HEK293T (cell line): ENCODE measurements around the gene NSMCE1.

ENCODE experiments used
- CTCF ChIA-PET: fragments of 350-600 bp; formaldehyde crosslinking; extraction: SDS; loops from one replicate; lab custom pipeline; 2021; ENCODE audit warnings: antibody characterized with exemption, inconsistent platforms; lab: Yijun Ruan, JAX
- POLR2A ChIA-PET: fragments of 350-600 bp; formaldehyde crosslinking; extraction: SDS; loops from one replicate; lab custom pipeline; 2020; ENCODE audit warnings: antibody characterized with exemption, inconsistent platforms; lab: Yijun Ruan, JAX
- DNase-seq: peaks from one replicate; pipeline ENCODE4 v3.0.0; 2012; ENCODE audit warnings: mixed read lengths; ENCODE audit errors: extremely low spot score
- ARNT ChIP-seq: fragments of 450-650 bp; IDR thresholded peaks from 2 replicates; pipeline ENCODE4 v1.6.1; 2017; ENCODE audit warnings: mild to moderate bottlenecking
- BHLHE40 ChIP-seq: fragments of 450-650 bp; IDR thresholded peaks from 2 replicates; pipeline ENCODE4 v1.6.1; 2016; ENCODE audit warnings: mild to moderate bottlenecking, moderate library complexity, borderline replicate concordance
- CTBP1 ChIP-seq: fragments of 450-650 bp; IDR thresholded peaks from 2 replicates; pipeline ENCODE4 v1.6.1; 2016; ENCODE audit warnings: borderline replicate concordance
- ELF4 ChIP-seq: fragments of 450-650 bp; IDR thresholded peaks from 2 replicates; pipeline ENCODE4 v1.6.1; 2017; ENCODE audit warnings: antibody characterized with exemption
- FOXA1 ChIP-seq: fragments of 450-650 bp; IDR thresholded peaks from 2 replicates; pipeline ENCODE4 v1.6.1; 2016; ENCODE audit warnings: mild to moderate bottlenecking
- FOXK2 ChIP-seq: fragments of 450-650 bp; IDR thresholded peaks from 2 replicates; pipeline ENCODE4 v1.6.1; 2016; ENCODE audit warnings: mild to moderate bottlenecking
- FOXM1 ChIP-seq: fragments of 450-650 bp; IDR thresholded peaks from 2 replicates; pipeline ENCODE4 v1.6.1; 2017; ENCODE audit warnings: mild to moderate bottlenecking, borderline replicate concordance
- HDGF ChIP-seq: fragments of 450-650 bp; IDR thresholded peaks from 2 replicates; pipeline ENCODE4 v1.6.1; 2017; ENCODE audit warnings: antibody characterized with exemption, borderline replicate concordance
- L3MBTL2 ChIP-seq: fragments of 450-650 bp; conservative IDR thresholded peaks from 2 replicates; pipeline ENCODE4 v1.6.1; 2016; ENCODE audit warnings: mild to moderate bottlenecking
- LEF1 ChIP-seq: fragments of 450-650 bp; IDR thresholded peaks from 2 replicates; pipeline ENCODE4 v1.6.1; 2017; ENCODE audit warnings: mild to moderate bottlenecking, borderline replicate concordance
- NFRKB ChIP-seq: fragments of 450-650 bp; IDR thresholded peaks from 2 replicates; pipeline ENCODE4 v1.6.1; 2016; ENCODE audit warnings: mild to moderate bottlenecking, moderate library complexity
- SP1 ChIP-seq: fragments of 450-650 bp; IDR thresholded peaks from 2 replicates; pipeline ENCODE4 v1.6.1; 2017
- SUZ12 ChIP-seq: fragments of 450-650 bp; IDR thresholded peaks from 2 replicates; pipeline ENCODE4 v1.6.1; 2016; ENCODE audit warnings: mild to moderate bottlenecking
- TARDBP ChIP-seq: fragments of 450-650 bp; IDR thresholded peaks from 2 replicates; pipeline ENCODE4 v1.6.1; 2016
- ZNF384 ChIP-seq: fragments of 450-650 bp; IDR thresholded peaks from 2 replicates; pipeline ENCODE4 v1.6.1; 2016
- TF ChIP-seq, protein P1 (sequence below): fragments of 450-650 bp; IDR thresholded peaks from 2 replicates; pipeline ENCODE4 v1.6.1; 2016

The NSMCE1 gene

DNA sequence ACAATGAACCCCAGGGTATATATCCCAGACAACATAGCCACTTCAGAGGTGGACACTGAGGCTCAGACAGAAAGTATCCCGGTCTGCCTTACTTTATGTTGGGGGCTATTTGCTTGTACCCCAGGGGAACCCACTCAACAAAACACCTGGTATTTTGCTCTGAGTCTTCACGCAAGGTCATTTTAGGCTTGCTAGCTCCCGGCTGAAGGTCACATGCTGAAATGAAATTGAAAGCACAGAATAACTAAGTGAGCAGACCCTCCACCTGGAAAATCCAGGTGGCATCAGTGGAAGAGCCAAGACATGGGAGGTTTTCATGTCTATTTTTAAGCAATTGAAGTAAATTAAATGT is 69.4 kb downstream of the NSMCE1 start:
- TF ChIP-seq, protein P1, sequence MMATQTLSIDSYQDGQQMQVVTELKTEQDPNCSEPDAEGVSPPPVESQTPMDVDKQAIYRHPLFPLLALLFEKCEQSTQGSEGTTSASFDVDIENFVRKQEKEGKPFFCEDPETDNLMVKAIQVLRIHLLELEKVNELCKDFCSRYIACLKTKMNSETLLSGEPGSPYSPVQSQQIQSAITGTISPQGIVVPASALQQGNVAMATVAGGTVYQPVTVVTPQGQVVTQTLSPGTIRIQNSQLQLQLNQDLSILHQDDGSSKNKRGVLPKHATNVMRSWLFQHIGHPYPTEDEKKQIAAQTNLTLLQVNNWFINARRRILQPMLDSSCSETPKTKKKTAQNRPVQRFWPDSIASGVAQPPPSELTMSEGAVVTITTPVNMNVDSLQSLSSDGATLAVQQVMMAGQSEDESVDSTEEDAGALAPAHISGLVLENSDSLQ: no peak
- TF ChIP-seq SP1: no peak
- no peak for TF ChIP-seq FOXM1
- TF ChIP-seq SUZ12: no peak
- no peak for TF ChIP-seq NFRKB
- CTCF ChIA-PET: no interaction called here
- POLR2A ChIA-PET: no interaction called here
- no peak for DNase-seq

DNA sequence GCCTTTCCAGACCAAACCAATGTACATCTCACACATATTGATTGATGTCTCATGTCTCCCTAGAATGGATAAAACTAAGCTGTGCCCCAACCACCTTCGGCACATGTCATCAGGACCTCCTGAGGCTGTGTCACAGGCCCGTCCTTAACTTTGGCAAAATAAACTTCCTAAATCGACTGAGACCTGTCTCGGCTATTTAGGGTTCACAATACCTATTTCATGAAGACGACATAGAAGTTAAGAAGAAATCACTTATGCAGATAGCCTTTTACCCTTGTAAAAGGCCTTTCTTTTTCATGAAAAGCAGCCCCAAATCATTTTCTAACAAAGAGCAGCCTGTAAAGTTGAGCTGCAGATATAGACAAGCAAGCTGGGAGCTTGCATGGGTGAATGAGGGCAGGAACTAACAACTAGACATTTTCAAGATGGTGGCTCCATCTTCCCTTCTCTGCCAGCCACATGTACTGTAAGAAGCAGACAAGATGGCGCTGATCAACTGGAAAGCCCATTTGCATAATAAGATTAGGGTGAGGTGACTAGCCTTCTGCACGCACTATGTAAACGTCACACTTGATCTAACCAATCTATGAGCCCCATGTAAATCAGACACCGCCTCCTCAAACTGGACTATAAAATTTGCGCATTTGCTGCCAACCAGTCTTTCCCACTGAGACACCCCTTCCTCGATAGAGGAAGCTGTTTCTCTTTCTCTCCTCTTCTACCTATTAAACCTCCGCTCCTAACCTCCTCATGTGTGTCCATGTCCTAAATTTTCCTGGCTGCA is 69.9 kb downstream of the NSMCE1 start:
- ChIA-PET POLR2A (no interaction called here), CTCF (no interaction called here)
- TF ChIP-seq LEF1 (no peak), FOXA1 (no peak), L3MBTL2 (no peak), SUZ12 (no peak), ZNF384 (no peak), FOXK2 (no peak), NFRKB (no peak), ELF4 (no peak), BHLHE40 (no peak), TARDBP (no peak), FOXM1 (no peak), CTBP1 (no peak), HDGF (no peak), ARNT (no peak)
- TF ChIP-seq, protein P1: no peak
- DNase-seq: no peak

DNA sequence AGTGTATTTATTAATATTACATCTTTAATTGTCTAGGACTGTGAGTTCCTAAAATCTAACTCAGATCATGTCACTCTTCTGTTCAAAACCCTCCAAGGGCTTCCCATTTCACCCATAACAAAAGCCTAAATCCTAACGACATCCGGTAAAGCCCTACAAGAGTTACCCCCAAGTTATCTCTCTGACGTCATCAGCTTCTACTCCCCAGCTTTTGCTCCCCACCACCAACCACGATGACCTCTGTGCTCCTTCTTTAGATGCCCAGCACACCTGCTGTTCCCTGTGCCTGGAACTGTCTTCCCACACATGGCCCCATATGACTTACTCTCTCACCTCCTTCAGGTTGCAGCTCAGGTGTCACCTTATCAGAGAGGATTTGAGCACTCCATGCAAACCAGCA is 71.6 kb downstream of the NSMCE1 start:
- no peak for TF ChIP-seq ZNF384
- TF ChIP-seq BHLHE40: no peak
- no peak for TF ChIP-seq HDGF
- TF ChIP-seq FOXA1: no peak
- no peak for TF ChIP-seq NFRKB
- TF ChIP-seq SP1: no peak
- no peak for TF ChIP-seq SUZ12
- no peak for TF ChIP-seq FOXK2
- no peak for TF ChIP-seq TARDBP
- no peak for TF ChIP-seq LEF1
- no peak for TF ChIP-seq CTBP1
- no peak for TF ChIP-seq FOXM1
- no peak for TF ChIP-seq ELF4
- no peak for TF ChIP-seq ARNT
- ChIA-PET CTCF (no interaction called here), POLR2A (no interaction called here)
- no peak for DNase-seq

DNA sequence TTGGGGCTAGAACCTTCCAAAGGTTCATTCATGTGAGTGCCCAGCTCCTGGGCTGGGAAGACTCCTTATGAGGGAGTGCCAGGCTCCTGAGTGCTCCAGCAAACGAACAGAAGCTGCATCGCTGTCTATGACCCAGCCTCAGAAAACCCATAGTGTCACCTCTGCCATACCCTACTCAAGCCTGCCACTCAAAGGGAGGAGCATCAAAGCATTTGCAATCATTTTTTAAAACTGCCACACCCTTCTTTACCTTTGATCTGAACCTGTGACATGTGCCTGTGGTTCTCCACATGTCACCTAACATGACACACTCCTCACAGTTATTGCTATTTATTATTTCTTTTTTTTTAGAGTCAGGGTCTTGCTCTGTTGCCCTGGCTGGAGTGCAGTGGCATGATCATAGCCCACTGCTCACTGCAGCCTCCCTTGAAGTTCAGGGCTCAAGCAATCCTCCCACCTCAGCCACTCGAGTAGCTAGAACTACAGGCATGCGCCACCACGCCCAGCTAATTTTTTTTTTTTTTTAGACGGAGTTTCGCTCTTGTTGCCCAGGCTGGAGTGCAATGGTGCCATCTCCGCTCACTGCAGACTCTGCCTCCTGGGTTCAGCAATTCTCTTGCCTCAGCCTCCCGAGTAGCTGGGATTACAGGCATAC is 72.5 kb downstream of the NSMCE1 start:
- ChIA-PET CTCF (interaction anchor here (0.6 kb wide), 1 partner anchor 172 kb away, joined by 3 read pairs; no protein-coding TSS in a partner anchor), POLR2A (interaction anchor here (3.2 kb wide), 1 partner anchor 8 kb away, joined by 13 read pairs; the partner anchor contains the start of gene KDM8)
- TF ChIP-seq BHLHE40: no peak
- no peak for TF ChIP-seq ELF4
- no peak for TF ChIP-seq FOXM1
- TF ChIP-seq, protein P1: no peak
- DNase-seq: no peak

DNA sequence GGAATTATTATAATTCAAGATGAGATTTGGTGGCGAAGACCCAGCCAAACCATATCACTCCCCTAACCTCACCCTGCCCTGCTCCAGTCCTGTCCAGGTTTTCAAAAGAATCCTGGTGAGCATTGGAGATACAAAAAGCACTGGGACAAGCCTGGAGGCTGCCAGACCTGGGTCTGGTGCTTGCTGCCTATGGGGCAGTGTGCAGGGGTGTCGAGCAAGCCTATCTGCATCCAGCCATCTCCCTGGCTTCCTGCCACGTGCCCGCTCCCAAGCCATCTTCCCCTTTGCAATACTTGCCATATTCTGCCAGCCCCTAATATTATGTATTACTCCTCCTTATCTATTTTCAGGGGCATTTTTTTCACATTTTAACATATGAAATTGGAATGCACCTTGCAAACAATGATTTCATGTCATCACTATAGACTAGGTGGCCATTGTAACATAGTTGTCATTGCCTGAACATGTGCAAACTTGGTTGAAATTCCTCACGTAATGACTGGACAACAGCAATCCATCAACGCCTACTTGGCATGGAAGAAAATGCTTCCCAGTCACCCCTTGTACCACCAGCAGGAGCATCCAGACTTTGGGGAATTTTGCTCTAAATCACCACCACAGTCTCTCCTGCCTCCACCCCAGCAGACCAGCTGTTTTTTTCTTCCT is 73.4 kb downstream of the NSMCE1 start:
- CTCF ChIA-PET: no interaction called here
- POLR2A ChIA-PET: interaction anchor here (3.2 kb wide), 1 partner anchor 9 kb away, joined by 13 read pairs; the partner anchor contains the start of gene KDM8
- DNase-seq: no peak
- TF ChIP-seq FOXK2 (no peak), FOXM1 (no peak), CTBP1 (no peak), NFRKB (no peak), SP1 (no peak), TARDBP (no peak), BHLHE40 (no peak), L3MBTL2 (no peak)
